ENCODE data around the gene EIF1.

Gene EIF1

GRCh38 chr17:41664172-41664457 is 24.6 kb upstream of the EIF1 start:
- TF ChIP-seq GATA3 (IDR thresholded peaks at IDR 0.05; ENCODE audit: low read depth, low read length) (no peak), GATA2 (IDR thresholded peaks at IDR 0.05; ENCODE audit: low read depth, low read length) (no peak)

GRCh38 chr17:41664587-41665565 is 23.8 kb upstream of the EIF1 start:
- TF ChIP-seq GATA2 (IDR thresholded peaks at IDR 0.05; ENCODE audit: low read depth, low read length), result no peak; the same call in 1 of the 2 replicates
- no peak for TF ChIP-seq GATA3 (IDR thresholded peaks at IDR 0.05; ENCODE audit: low read depth, low read length)

- TF ChIP-seq GATA3 (IDR thresholded peaks at IDR 0.05; ENCODE audit: low read depth, low read length) (no peak), GATA2 (IDR thresholded peaks at IDR 0.05; ENCODE audit: low read depth, low read length) (no peak)
Measured at GRCh38 chr17:41665566-41666236, 23.0 kb upstream of the EIF1 start.

GRCh38 chr17:41666237-41666641 is 22.4 kb upstream of the EIF1 start:
- no peak for TF ChIP-seq GATA2 (IDR thresholded peaks at IDR 0.05; ENCODE audit: low read depth, low read length)
- no peak for TF ChIP-seq GATA3 (IDR thresholded peaks at IDR 0.05; ENCODE audit: low read depth, low read length)

GRCh38 chr17:41666708-41667279 is 21.9 kb upstream of the EIF1 start:
- TF ChIP-seq GATA2 (IDR thresholded peaks at IDR 0.05; ENCODE audit: low read depth, low read length), result no peak
- TF ChIP-seq GATA3 (IDR thresholded peaks at IDR 0.05; ENCODE audit: low read depth, low read length), result no peak

GRCh38 chr17:41667280-41668041 is 21.2 kb upstream of the EIF1 start:
- TF ChIP-seq GATA2 (IDR thresholded peaks at IDR 0.05; ENCODE audit: low read depth, low read length) (no peak), GATA3 (IDR thresholded peaks at IDR 0.05; ENCODE audit: low read depth, low read length) (no peak)

GRCh38 chr17:41672153-41672552 is 16.5 kb upstream of the EIF1 start:
- TF ChIP-seq GATA2 (IDR thresholded peaks at IDR 0.05; ENCODE audit: low read depth, low read length) (no peak), GATA3 (IDR thresholded peaks at IDR 0.05; ENCODE audit: low read depth, low read length) (no peak)

GRCh38 chr17:41676058-41676419 is 12.6 kb upstream of the EIF1 start:
- no peak for TF ChIP-seq GATA2 (IDR thresholded peaks at IDR 0.05; ENCODE audit: low read depth, low read length)
- no peak for TF ChIP-seq GATA3 (IDR thresholded peaks at IDR 0.05; ENCODE audit: low read depth, low read length)

- TF ChIP-seq GATA3 (IDR thresholded peaks at IDR 0.05; ENCODE audit: low read depth, low read length) (no peak), GATA2 (IDR thresholded peaks at IDR 0.05; ENCODE audit: low read depth, low read length) (no peak)
Measured at GRCh38 chr17:41678411-41678906, 10.2 kb upstream of the EIF1 start.

GRCh38 chr17:41678907-41679739 is 9.6 kb upstream of the EIF1 start:
- no peak for TF ChIP-seq GATA3 (IDR thresholded peaks at IDR 0.05; ENCODE audit: low read depth, low read length)
- no peak for TF ChIP-seq GATA2 (IDR thresholded peaks at IDR 0.05; ENCODE audit: low read depth, low read length)

GRCh38 chr17:41679740-41680425 is 8.8 kb upstream of the EIF1 start:
- TF ChIP-seq GATA3 (IDR thresholded peaks at IDR 0.05; ENCODE audit: low read depth, low read length) (no peak), GATA2 (IDR thresholded peaks at IDR 0.05; ENCODE audit: low read depth, low read length) (no peak)

- TF ChIP-seq GATA2 (IDR thresholded peaks at IDR 0.05; ENCODE audit: low read depth, low read length) (no peak), GATA3 (IDR thresholded peaks at IDR 0.05; ENCODE audit: low read depth, low read length) (no peak)
Measured at GRCh38 chr17:41680426-41681040, 8.2 kb upstream of the EIF1 start.

All from SH-SY5Y (cell line).